ENCODE measurements around the gene SUB1.
A peak's percentile ranks its signal among the peaks of the same experiment; 100 is the strongest.
"Not testable (repeated sequence)": the region's sequence is repeated elsewhere in the genome, so short reads cannot be mapped to it uniquely, and the experiment has no call there.

Gene SUB1

GRCh38 chr5:32598997-32599549 is 13.7 kb downstream of the SUB1 start:
- DNase-seq (ENCODE audit: low read depth, low spot score): no peak

GRCh38 chr5:32600054-32600622 is 14.8 kb downstream of the SUB1 start:
- DNase-seq (ENCODE audit: low read depth, low spot score): no peak

DNA sequence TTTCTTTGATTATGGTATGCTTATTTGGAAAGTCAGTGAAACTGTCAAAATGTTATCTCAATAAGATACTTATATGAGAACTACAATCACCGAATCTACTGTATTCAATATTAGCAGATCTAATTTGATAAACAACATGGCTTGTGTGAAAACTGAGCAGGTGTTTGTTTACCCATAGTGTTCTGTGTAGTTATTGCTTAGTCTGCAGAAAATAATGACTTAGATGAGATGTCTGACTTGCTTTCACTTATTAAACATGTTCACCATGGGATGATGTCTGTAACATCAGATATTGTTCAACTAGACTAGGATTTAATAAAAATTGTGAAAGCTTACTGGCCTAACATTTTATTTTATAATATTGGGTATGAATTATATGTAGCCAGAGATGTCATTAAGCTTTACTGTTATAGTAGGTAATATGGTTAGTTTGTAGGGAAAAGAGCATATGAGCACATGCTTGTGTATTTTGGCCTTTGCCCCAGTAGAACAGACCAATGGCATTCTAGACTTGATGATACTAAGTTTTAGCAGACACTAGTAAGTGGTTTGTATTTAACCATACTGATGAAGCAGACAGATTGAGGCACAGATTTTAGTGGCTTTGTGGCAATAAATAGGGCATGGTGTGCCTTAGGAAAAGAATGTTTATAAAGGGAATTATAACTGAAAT is 16.4 kb downstream of the SUB1 start:
- no peak for DNase-seq (ENCODE audit: low read depth, low spot score)

GRCh38 chr5:32602906-32603305 is 17.5 kb downstream of the SUB1 start:
- no peak for DNase-seq (ENCODE audit: low read depth, low spot score)

DNA sequence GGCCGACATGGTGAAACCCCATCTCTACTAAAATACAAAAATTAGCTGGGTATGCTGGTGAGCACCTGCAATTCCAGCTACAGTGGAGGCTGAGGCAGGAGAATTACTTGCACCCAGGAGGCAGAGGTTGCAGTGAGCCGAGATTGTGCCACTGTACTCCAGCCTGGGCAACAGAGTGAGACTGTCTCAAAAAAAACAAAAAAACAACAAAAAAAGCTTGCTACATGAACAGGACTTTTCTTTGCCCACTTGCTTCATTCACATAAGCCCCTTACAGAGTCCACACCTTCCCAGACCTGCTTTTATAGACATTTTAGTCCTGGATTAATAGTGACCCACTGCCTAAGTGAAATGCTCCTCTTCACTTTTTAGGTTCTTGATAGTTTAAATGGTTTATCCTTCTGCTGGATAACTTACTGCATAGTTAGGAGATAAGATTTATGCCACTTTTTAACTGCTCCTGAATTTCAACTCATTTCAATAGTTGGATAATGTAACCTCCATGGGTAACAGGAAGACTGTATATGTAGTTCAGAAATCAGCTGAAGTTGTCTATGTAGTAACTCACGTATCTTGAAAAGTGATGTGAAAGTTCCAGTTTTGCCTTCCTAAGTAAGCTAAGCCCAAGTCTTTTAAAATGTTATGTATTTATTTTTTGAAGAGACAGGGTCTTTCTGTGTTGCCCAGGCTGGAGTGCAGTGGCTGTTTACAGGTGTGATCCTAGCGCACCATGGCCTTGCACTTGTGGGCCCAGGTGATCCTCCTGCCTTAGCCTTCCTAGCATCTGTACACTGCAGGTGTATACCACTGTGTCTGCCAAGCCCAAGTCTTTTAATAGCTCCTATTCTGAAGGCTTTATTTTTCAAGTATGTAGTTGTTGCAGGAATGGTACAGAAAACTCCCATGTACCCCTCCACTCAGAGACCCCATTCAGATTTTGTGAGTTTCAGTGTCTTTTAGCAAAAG is 19.7 kb downstream of the SUB1 start:
- DNase-seq (ENCODE audit: low read depth, low spot score): no peak

DNA sequence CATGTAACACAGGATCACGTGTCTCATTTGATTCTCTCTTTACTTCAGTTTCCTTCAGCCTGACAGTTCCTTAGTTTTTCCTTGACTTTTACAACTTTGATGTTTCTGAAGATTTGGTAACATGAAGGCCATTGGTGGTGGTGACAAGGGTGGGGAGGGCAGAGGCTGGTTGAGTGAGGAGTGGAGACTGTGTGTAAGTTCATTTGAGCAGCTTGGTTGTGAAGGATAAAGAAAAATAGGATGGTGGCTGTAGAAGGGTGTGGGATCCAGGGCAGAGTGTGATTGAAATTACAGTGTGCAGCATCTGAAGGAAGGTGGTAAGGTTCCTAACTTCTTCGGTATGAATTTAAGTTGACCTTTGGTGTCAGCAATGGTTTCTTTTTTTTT is 20.4 kb downstream of the SUB1 start:
- no peak for DNase-seq (ENCODE audit: low read depth, low spot score)

DNA sequence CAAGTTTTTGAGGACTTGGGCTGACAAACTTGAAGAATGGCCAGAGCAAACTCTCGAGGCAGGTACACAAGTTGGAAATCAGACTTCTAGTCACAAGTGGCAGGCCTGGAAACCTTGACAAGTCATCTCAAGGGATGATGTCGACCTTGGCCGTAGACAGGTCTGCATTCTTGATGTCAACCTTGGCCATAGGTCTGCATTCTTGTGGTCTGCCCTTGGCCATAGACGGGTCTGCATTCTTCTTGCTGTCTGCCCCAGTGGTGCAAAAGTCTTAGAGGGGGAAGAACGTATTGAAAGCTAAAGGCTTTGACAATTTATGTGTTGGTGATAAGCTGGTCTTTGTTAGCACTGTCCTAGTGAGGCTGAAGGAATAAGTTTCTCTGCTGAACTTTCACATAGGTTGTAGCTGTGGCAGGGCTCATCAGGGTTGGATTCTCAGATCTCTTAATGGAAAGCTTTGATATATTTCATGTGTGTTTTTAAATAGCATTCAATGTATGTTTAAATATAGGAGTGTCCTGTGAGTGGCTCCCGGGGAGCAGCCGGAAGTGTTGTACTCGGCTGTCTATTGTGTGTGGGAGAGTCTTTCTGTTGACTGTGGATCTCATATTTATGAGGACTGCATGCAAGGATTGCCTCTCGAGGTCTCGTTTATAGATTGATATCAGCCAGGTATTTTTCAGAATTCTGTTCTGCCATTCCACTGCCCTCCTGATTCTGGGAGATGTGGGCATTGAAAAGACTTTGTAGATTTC is 27.0 kb downstream of the SUB1 start:
- DNase-seq (ENCODE audit: low read depth, low spot score): no peak

DNA sequence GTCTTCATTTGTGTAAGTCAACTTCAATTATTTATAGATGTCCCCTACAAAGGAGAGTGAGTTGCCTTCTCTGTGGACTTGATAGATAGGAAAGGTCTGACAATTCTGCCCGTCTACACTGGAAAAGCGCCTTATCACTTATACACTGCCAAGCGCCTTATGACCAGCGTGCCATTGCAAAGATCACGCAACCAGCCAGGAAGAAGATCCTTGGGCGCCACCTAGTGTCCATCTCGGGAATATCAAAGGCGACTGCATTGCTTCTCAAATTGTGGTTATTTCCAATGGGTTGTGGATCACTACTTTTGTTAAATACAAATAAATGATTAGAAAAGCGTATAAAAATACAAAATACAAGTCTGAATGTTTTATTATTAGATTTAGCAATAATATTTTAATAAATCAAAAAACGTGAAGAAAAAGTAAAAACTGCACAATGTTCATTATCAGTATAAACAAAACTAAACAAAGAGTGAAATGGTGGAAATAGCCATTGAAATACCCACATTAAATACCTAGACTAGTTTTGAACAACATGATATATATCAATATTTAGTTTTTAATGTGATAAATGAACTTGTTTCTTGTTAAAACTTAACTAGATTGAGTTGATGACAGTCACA is 27.8 kb downstream of the SUB1 start:
- DNase-seq (ENCODE audit: low read depth, low spot score): peak; percentile 76

GRCh38 chr5:32615236-32615635 is 29.9 kb downstream of the SUB1 start:
- no peak for DNase-seq (ENCODE audit: low read depth, low spot score)

DNA sequence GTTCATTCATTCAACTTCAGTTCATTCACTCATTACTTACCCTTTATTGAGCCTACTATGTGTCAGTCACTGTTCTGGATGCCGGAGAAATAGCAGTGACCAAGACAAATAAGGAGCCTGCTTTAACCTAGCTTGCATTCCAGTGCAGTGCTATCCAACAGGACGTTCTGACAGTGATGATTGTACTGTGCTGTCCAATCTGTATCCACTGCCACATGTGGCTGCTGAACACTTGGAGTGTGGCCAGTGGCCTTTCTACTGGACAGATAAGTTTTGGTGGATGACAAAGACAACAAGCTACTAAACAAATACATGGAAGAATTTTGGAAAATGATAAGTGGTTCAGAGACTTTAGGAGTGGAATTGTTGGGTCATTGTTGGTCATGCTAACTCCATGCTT is 33.6 kb downstream of the SUB1 start:
- DNase-seq (ENCODE audit: low read depth, low spot score): no peak

DNA sequence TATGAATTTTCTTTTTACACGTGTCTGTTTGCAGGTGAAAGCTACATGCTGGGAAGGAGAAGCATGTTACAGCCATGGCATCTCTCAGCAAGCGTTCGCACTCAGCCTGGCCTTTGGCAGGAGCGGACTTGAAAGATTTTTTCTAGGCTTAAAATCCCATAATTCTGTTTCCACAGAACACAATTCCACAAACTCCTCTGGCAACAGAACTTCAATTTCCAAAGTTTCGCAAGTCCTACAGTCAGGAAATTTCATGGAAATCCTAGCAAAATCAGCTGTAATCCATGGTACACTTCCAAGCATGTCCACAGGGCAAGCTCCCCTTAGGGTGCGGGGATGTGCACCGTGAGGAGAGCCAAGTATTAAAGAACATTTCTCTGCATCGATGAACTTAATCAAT is 35.9 kb downstream of the SUB1 start:
- no peak for DNase-seq (ENCODE audit: low read depth, low spot score)

DNA sequence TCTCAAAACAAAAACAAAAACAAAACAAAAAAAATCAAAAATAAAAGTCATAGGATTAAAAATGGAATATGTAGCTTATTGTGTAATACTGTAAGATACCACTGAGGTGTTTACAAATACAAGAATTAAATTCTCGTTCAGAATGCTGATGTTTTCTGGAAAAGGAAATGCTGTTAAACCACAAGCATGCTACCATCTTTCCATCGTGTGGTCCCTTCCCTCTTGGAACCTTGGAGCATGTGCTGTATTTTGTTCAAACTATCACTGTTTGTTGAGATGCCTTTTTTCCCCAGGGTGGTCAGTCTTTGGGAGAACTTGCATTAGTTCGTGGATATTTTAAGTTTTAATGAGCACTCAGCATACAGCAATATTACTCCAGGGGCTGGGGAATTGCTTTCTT is 39.7 kb downstream of the SUB1 start:
- DNase-seq (ENCODE audit: low read depth, low spot score): no peak

- no peak for DNase-seq (ENCODE audit: low read depth, low spot score)
Measured at GRCh38 chr5:32625547-32625946, 40.2 kb downstream of the SUB1 start.

- no peak for DNase-seq (ENCODE audit: low read depth, low spot score)
Measured at GRCh38 chr5:32627219-32627870, 42.0 kb downstream of the SUB1 start.

DNA sequence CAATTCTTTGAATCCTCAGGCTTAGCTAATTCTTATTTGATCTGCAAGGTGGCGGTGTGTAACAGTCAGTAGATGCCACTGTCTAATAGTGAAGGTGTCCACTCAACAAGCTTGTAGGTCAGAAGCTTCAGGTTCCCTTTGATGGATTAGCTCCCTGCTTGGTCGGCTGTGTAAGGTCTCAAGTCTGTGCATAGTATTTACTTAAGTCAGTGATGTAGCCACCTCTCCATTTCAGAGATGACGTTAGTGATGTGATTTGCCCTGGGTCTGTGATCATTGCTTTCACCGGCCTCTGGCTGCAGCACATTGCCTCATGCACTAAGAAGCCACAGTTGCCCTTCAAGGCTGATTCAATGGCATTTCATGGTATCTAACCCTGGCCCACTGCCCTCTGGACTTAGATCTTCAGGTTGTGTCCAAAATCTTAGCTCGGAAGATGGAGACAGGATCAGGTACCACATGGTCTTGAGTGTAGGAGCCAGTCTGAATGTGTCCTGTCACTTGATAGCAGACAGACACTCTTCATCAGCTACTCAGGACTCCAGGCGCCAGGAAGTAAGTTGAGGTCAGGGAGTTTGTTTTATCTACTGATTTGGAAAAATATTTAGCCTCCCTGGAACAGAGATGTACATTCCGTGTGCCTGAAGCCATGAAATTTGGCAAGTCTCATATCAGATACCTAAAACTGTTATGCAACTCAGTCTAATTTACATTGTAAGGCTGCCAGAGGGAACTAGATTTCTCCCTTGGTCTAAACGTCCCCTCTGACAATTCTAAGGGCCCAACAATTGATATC is 42.9 kb downstream of the SUB1 start:
- no peak for DNase-seq (ENCODE audit: low read depth, low spot score)

DNA sequence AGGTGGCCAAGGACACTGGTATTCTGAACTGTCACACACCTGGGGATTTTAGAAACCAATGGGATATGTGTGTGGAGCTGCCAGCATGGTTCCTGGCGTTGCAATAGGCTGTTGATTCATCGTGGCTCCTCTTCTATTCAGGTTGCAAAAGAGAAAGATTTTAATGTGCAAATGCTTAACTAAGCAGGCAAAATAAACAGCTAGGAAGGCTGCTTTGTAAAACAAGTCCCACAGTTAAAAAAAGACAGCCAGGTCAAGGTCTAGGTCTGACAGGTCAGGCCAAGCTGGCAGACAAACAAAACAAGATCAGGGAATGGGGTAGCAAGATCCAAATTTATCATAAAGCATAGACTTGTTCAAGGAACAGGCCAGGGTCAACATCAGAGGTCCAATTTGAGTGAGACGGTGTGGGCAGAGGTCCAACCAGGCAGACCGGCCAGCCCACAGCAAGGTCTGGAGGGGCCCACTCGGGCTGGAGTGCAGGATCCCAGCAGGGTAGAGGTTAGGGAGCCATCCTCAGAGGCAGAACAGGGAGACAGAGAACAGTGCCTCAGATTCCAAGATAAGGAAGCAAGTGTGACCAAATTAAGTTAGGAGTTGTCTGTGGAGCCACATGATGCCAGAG is 45.6 kb downstream of the SUB1 start:
- DNase-seq (ENCODE audit: low read depth, low spot score): no peak

- DNase-seq (ENCODE audit: low read depth, low spot score): not testable (repeated sequence)
Measured at GRCh38 chr5:32633017-32633416, 47.7 kb downstream of the SUB1 start.

DNA sequence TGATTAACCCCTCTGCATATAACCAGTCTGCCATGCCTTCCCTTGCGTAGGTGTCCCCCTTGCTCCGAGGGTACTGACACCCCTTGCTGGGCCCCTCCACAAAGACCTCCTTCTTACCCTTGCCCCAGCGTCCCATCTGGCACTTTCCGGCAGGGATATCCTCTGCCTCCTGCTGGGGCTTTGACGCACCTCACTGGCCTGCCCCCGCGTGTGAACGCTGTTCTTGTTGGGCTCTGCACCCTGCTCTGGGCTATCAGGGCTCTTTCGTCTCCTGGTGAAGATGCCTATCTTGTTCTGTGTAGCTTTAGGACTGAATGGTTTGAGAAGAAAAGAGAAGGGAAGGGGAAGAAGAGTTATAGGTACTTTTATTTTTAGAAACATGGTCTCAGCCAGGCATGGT is 53.0 kb downstream of the SUB1 start:
- DNase-seq (ENCODE audit: low read depth, low spot score): no peak

DNA sequence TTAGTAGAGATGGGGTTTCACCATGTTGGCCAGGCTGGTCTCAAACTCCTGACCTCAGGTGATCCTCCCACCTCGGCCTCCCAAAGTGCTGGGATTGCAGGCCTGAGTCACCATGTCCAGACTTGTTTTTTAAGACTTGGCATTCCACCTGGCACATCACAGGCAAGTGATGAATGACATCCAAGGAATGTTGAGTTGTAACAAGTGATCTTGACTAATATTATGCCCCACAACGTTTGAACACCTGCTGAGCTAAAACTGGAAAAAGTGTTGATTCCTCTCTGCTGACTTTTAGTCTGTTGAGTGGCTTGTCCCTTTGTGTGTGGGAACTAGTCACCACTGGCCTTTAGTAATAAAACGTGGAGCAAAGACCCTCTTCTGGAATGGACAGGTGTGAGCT is 54.6 kb downstream of the SUB1 start:
- no peak for DNase-seq (ENCODE audit: low read depth, low spot score)

Data from activated CD4-positive, CD25-positive, alpha-beta regulatory T cell treated with anti-CD3 and anti-CD28 coated beads, Interleukin-2, amount 50 U/mL, for 16 hours (primary cell).